Measurements from ENCODE around the gene C12orf54.

GRCh38 chr12:48536602-48537001, 54.3 kb downstream of the C12orf54 start:
- TF ChIP-seq CTCF (IDR thresholded peaks at IDR 0.05), result no peak
- no peak for TF ChIP-seq POLR2A (IDR thresholded peaks at IDR 0.05)
- TF ChIP-seq EP300 (IDR thresholded peaks at IDR 0.05), result no peak
- no peak for TF ChIP-seq POLR2AphosphoS5 (IDR thresholded peaks at IDR 0.05)

All from gastroesophageal sphincter (tissue), 3 donors.